GM19372 (cell line): ENCODE data around the gene ZBTB8B.
"Not testable (repeated sequence)": the region's sequence is repeated elsewhere in the genome, so short reads cannot be mapped to it uniquely, and the experiment has no call there.

Experiments used
- ATAC-seq: cut with Tn5 transposase; IDR thresholded peaks from one replicate; pipeline ENCODE4 v1.9.1; 2021; ENCODE audit warnings: mild to moderate bottlenecking, low read depth, moderate library complexity; ENCODE audit not compliant: unreplicated experiment

Gene ZBTB8B

GRCh38 chr1:32464716-32465577 lies at the start of gene ZBTB8B:
Gene ZBTB8B (plus strand): TSS chr1:32465072. CDS start chr1:32470625, 5,553 bp downstream.
- ATAC-seq = no peak

DNA sequence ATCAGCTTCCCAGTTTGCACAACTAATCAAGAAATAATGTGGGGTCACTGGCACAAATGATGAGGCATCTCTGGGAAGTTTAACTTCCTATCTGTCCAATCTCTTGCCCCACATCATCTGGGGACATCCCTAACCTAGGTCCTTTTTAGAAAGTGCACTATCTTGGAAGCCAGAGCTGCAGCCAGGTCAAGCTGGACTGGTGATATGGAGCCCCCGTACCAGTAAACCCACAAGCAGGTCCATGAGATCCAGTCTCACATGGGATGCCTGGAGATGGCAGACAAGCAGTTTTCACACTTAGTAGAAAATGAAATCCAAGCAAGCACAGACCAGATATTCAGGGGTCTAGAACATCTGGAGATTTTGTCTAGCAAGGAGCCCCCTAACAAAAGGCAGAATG lies 43.1 kb upstream of the ZBTB8B start:
- ATAC-seq = no peak

DNA sequence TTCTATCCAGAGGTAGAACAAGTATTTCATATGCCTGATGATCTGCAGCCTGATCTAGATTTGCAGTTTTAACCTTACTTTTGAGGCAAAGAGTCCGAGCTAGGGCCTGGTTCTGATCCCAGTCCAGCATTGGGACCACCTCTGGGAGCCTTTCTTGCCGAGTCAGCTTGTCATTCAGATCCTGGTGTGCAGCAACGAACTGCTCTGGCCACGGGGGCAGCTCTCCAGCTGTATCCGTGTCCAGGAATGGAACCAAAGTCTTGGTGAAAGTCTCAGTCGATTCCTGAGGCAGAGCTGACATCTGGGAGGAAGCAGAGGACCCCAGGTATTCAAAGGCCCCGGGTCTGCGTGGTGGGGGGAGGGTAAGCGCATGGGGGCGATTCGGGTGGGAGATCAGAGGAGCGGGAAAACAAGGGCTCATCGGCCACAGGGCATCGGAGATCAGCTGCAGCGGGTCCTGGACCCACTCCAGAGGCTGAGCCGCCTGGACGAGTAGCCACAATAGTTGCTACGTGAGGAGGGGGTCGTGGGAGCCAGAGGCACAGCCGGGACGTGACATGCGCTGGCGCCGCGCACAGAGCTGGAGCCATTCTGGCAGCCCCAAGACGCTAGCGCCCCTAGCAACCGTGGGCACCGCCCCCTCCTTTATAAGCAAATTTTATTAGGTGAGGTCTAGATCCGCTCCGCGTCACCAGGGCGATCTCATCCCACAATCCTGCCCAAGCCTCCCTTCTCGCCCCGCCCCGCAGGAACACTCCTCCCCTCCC lies 38.2 kb upstream of the ZBTB8B start:
- no peak for ATAC-seq

DNA sequence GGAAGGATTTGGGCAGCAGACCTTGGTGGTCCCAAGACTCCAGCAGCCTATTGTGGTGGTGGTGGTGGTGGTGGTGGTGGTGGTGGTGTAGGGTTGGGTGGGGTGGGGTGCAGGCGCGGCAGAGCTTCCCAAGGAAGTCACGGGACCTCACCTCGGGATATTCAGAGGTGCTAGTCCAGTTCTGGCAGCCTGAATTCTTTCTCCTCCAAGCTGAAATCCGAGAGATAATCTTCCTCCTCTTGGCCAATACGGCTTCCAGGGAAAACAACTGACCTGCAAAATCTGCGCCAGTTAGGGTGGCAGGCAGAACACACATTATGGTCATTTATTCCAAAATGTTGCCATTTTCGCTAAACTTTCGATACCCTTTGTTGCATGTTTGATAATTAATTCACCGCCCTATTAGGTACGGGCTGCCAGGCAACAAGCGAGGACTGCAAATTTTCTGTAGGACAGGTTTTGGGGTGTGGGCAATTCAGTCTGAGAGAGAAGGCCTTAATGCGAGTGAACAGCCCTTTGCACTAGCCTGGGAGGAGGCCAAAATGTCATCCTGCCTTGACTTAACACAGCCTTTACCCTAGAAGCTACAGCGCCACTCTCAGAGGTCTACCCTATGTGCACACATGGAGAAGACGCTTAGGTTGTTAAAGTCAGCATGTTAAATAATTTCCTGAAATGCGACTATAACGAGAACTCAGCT lies 37.5 kb upstream of the ZBTB8B start:
- no peak for ATAC-seq

- ATAC-seq = no peak
These were observed 33.0 kb upstream of the ZBTB8B start for GRCh38 chr1:32431736-32432400.

DNA sequence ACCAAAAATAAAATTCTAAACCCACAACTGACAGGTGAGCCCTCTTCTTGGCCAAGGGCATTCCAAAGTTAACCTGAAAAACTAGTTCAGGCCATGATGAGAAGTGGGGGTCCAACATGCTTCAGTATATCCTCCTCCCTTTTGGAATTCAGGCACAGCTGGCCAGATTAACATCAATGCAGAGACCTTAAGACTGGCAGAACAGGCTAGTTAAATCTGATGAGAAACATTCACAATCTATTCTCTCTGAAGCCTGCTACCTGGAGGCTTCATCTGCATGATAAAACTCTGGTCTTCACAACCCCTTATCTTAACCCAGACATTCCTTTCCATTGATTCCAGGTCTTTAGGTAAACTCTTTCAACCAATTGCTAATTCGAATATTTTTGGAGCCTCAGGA lies 26.7 kb upstream of the ZBTB8B start:
- ATAC-seq = no peak

- not testable (repeated sequence) for ATAC-seq
These were observed 26.1 kb upstream of the ZBTB8B start for GRCh38 chr1:32438777-32439176.

GRCh38 chr1:32441467-32441866 lies 23.4 kb upstream of the ZBTB8B start:
- ATAC-seq = not testable (repeated sequence)

DNA sequence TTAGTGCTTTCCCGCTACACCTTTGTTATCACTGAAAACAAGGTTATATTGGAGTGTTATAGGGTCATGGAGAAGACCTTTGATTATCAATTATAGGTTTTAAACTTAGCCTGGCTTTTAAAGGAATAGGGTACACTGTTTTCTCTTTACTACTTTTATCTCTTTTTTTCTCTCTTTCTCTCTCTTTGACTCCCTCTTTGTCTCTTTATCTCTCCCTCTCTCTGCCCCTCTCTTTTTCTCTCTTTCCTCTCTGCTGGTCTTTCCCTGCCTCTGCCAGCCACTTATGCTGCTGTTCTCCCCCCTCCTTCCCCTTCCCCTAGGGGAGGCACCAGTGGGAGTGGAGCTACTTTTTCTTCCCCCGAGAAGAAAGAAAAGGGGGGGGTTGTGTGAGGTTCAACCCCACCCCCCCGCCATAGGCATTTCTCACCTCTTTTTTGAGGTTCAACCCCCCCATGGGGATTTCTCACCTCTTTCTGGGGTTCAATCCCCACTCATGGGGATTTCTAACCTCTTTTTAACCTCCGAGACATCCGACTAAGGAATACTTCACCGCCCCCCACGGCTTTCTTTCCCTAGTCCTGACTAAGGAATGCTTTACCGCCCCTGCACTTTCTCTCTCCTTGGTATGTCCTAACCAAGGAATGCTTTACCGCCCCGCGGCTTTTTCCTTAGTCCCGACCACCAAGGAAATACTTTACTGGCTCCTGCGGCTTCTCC lies 17.2 kb upstream of the ZBTB8B start:
- ATAC-seq = no peak

DNA sequence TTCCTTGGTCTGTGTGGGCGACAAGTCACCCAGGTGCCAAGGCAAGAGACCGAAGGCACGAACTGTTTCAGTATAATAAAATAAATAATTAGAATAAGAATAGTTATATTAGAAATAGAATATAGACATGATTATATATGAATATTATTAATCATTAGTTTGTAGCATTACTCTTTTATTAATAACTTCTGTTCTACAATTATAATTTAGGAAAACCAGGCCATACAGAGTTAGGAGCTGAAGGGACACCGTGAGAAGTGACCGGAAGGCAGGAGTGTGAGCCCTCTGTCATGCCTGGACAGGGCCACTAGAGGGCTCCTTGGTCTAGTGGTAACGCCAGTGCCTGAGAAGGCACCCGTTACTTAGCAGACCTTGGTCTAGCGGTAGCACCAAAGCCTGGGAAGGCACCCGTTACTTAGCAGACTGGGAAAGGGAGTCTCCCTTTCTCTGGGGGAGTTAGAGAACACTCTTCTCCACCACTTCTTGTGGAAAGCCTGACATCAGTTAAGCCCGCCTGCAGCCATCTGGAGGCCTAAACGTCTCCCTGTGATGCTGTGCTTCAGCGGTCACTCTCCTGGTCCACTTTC lies 16.6 kb upstream of the ZBTB8B start:
- not testable (repeated sequence) for ATAC-seq

DNA sequence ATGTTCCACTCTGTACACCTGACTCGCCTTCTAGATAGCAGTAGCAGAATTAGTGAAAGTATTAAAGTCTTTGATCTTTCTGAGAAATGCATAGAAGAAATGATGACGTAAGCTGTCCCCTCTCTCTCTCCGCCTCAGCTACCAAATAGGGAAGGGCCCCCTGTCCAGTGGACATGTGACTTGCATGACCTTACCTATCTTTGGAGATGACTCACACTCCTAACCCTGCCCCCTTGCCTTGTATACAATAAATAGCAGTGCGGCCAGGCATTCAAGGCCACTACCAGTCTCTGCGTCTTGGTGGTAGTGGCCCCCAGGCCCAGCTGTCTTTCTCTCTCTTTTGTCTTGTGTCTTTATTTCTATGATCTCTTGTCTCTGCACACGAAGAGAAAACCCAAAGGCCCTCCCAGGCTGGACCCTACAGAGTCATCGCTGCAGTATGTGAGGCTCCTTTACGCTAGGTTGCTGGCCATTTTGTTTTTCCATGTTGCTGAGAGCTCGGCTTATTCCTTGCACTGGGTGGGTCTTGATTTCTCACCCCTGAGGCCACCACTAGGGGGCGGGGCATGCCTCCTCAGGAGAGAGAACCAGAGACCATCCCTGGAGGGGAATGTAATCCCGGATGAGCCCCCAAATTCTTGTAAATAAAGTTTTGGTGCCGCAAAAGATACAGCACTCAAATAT lies 16.0 kb upstream of the ZBTB8B start:
- ATAC-seq = no peak

DNA sequence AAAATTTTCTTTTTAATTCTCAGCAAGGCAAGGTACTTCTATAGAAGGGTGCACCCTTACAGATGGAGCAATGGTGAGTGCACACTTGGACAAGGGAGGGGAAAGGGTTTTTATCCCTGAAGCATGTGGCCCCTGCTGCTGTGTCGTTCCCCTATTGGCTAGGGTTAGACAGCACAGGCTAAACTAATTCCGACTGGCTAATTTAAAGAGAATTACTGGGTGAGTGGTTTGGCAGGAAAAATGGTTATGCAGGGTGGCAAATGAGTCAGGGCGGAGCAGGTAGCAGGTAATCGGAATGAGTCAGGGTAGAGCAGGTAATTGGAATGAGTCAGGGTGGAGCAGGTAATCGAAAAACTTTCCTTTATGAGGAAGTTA lies 15.4 kb upstream of the ZBTB8B start:
- ATAC-seq = not testable (repeated sequence)

- ATAC-seq = no peak
These were observed 10.1 kb upstream of the ZBTB8B start for GRCh38 chr1:32454726-32455125.

DNA sequence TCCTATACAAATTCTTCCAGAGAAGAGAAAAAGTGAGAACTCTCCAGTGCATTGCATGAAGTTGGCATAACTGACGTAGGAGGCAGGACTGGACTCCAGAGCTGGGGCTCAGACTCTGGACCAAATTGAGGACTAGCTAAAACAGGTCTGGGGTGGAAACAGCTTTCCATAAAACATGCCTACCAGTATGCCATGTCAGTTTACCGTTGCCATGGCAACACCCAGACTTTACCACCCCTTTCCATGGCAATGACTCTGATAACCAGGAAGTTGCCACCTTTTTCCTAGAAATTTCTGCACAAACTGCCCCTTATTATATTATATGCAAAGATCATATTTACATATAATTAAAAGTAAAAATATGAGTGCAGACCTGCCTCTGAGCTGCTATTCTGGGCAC lies 8.9 kb upstream of the ZBTB8B start:
- ATAC-seq = no peak

- ATAC-seq = not testable (repeated sequence)
These were observed 6.1 kb upstream of the ZBTB8B start for GRCh38 chr1:32458798-32459197.

DNA sequence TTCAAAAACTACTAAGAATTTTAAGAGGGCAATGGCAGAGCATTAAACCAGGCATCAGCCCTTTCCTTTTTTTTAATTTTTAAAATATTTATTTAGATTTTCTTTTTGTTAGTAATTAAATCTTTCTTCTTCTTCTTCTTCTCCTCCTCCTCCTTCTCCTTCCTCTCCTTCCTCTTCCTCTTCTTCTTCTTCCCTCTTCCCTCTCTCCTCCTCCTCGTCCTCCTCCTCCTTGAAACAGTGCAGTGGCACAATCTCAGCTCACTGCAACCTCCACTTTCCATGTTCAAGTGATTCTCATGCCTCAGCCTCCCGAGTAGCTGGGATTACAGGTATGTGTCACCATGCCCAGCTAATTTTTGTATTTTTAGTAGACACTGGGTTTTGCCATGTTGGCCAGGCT lies 1.9 kb upstream of the ZBTB8B start:
- ATAC-seq = not testable (repeated sequence)

- ATAC-seq = no peak
These were observed 619 bp upstream of the ZBTB8B start for GRCh38 chr1:32464191-32464715.

DNA sequence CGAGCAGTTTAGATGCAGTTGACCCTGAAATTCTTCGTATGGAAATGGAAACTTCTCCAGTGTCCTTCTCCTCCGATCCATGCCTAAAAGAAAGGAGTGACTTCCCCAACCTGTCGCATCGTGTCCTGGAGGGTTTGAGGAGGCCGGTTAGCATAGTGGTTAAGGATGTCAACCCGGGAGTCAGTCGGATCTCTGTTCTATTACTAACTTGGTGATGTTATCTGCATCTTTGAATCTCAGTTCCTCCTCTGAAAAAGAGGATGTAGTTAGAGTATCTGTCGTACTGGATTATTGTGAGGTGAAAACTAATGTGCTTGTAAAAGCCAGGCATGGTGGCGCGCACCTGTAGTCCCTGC lies 684 bp downstream of the ZBTB8B start:
- no peak for ATAC-seq

- no peak for ATAC-seq
These were observed 1.9 kb downstream of the ZBTB8B start for GRCh38 chr1:32466761-32467160.
